OCI-LY1 (cell line): ENCODE results near the gene RASL10B.

Experiments used
- H2AFZ ChIP-seq: fragments of 200-600 bp; sonication (generic), shearing (Covaris generic); 2 replicates; pipeline ENCODE4 v1.6.0; 2014; ENCODE audit warnings: antibody characterized with exemption, mild to moderate bottlenecking, low read length
- H3F3A ChIP-seq: fragments of 200-600 bp; sonication (generic), shearing (Covaris generic); 2 replicates; pipeline ENCODE4 v1.6.0; 2014; ENCODE audit warnings: mild to moderate bottlenecking, antibody characterized with exemption, low read length, moderate library complexity; ENCODE audit not compliant: insufficient read depth
- H3K27ac ChIP-seq: fragments of 200-600 bp; sonication (generic); 2 replicates; pipeline ENCODE4 v1.5.1; 2014; ENCODE audit warnings: low read length, mixed run types, mild to moderate bottlenecking, low read depth; ENCODE audit not compliant: poor library complexity, severe bottlenecking
- H3K27me3 ChIP-seq: fragments of 200-600 bp; sonication (generic); 2 replicates; pipeline ENCODE4 v1.6.0; 2014; ENCODE audit warnings: antibody characterized with exemption, mild to moderate bottlenecking, low read length, moderate library complexity; ENCODE audit not compliant: insufficient read depth
- H3K36me3 ChIP-seq: fragments of 200-600 bp; sonication (generic); 2 replicates; pipeline ENCODE4 v1.6.1; 2014; ENCODE audit warnings: mild to moderate bottlenecking, antibody characterized with exemption, low read length, moderate library complexity, mixed read lengths; ENCODE audit not compliant: insufficient read depth
- H3K4me1 ChIP-seq: fragments of 200-600 bp; sonication (generic); 2 replicates; pipeline ENCODE4 v1.5.1; 2014; ENCODE audit warnings: mild to moderate bottlenecking, low read length, moderate library complexity; ENCODE audit not compliant: insufficient read depth, severe bottlenecking
- H3K4me2 ChIP-seq: fragments of 200-600 bp; sonication (generic), shearing (Covaris generic); 2 replicates; pipeline ENCODE4 v1.6.1; 2014; ENCODE audit warnings: low read length
- H3K4me3 ChIP-seq: fragments of 200-600 bp; sonication (generic); 2 replicates; pipeline ENCODE4 v1.5.1; 2014; ENCODE audit warnings: low read length, low read depth, mild to moderate bottlenecking, mixed read lengths; ENCODE audit not compliant: poor library complexity, severe bottlenecking
- H3K79me2 ChIP-seq: fragments of 200-600 bp; shearing (Covaris generic); 2 replicates; pipeline ENCODE4 v1.6.1; 2016; ENCODE audit warnings: mixed run types, low read length, mixed read lengths; ENCODE audit not compliant: insufficient read depth
- H3K9ac ChIP-seq: fragments of 200-600 bp; sonication (generic), shearing (Covaris generic); 2 replicates; pipeline ENCODE4 v1.6.1; 2014; ENCODE audit warnings: mild to moderate bottlenecking, low read length, mixed read lengths
- H3K9me2 ChIP-seq: fragments of 200-600 bp; sonication (generic), shearing (Covaris generic); 2 replicates; pipeline ENCODE4 v1.6.1; 2014; ENCODE audit warnings: low read depth, mild to moderate bottlenecking, low read length, mixed read lengths
- H3K9me3 ChIP-seq: fragments of 200-600 bp; shearing (Covaris generic); 2 replicates; pipeline ENCODE4 v1.6.1; 2014; ENCODE audit warnings: low read length, mixed read lengths
- H4K20me1 ChIP-seq: fragments of 200-600 bp; sonication (generic), shearing (Covaris generic); 2 replicates; pipeline ENCODE4 v1.6.0; 2016; ENCODE audit warnings: mild to moderate bottlenecking, low read length; ENCODE audit not compliant: insufficient read depth
- CTCF ChIP-seq: fragments of 200-600 bp; sonication (generic), shearing (Covaris generic); IDR thresholded peaks from 2 replicates; pipeline ENCODE4 v1.5.1; 2017; ENCODE audit warnings: mild to moderate bottlenecking, antibody characterized with exemption, low read length, moderate library complexity, mixed read lengths
- EZH2 ChIP-seq: fragments of 200-600 bp; sonication (generic), shearing (Covaris generic); IDR thresholded peaks from 2 replicates; pipeline ENCODE4 v1.8.0; 2017; ENCODE audit warnings: borderline replicate concordance, mixed run types, mild to moderate bottlenecking, antibody characterized with exemption, low read length, moderate library complexity, mixed read lengths

The RASL10B gene

GRCh38 chr17:35764123-35764991 lies 32.9 kb downstream of the RASL10B start:
- Histone ChIP-seq H3K9ac (peak overlapping the region; percentile 64), H3K4me3 (peak overlapping the region; percentile 67), H3K9me2 (no peaks in the 10 kb centered on the region)

GRCh38 chr17:35765086-35765710 lies 33.8 kb downstream of the RASL10B start:
- Histone ChIP-seq H3K4me3 (peak overlapping the region; percentile 67), H3K79me2 (no peaks in the 10 kb centered on the region), H3K9me3 (no peaks in the 10 kb centered on the region), H3K36me3 (no peaks in the 10 kb centered on the region), H3F3A (no peaks in the 10 kb centered on the region), H3K9ac (peak overlapping the region; percentile 64; the same call in 1 of the 2 replicates), H3K27me3 (no peaks in the 10 kb centered on the region; the same call in 1 of the 2 replicates), H3K27ac (no peak overlapping the region), H3K4me2 (peak overlapping the region; percentile 78), H3K4me1 (peaks cover 6% of the 10 kb centered on the region), H3K9me2 (no peaks in the 10 kb centered on the region), H4K20me1 (no peaks in the 10 kb centered on the region), H2AFZ (no peak overlapping the region)
- TF ChIP-seq CTCF: no peak
- TF ChIP-seq EZH2: no peak

More at GRCh38 chr17:35764123-35764991, 32.9 kb downstream of the RASL10B start:
- Histone ChIP-seq H3K79me2 (no peaks in the 10 kb centered on the region), H3K4me2 (peak overlapping the region; percentile 78), H3F3A (no peaks in the 10 kb centered on the region), H2AFZ (0 out of 2 replicates have a peak overlapping the region, but pooled peaks have one; percentile 18), H3K36me3 (no peaks in the 10 kb centered on the region), H3K9me3 (no peaks in the 10 kb centered on the region), H3K4me1 (peaks cover 6% of the 10 kb centered on the region), H3K27me3 (no peaks in the 10 kb centered on the region; the same call in 1 of the 2 replicates), H4K20me1 (no peaks in the 10 kb centered on the region), H3K27ac (peak overlapping the region; percentile 12)
- TF ChIP-seq CTCF (peak; percentile 91), EZH2 (no peak)

DNA sequence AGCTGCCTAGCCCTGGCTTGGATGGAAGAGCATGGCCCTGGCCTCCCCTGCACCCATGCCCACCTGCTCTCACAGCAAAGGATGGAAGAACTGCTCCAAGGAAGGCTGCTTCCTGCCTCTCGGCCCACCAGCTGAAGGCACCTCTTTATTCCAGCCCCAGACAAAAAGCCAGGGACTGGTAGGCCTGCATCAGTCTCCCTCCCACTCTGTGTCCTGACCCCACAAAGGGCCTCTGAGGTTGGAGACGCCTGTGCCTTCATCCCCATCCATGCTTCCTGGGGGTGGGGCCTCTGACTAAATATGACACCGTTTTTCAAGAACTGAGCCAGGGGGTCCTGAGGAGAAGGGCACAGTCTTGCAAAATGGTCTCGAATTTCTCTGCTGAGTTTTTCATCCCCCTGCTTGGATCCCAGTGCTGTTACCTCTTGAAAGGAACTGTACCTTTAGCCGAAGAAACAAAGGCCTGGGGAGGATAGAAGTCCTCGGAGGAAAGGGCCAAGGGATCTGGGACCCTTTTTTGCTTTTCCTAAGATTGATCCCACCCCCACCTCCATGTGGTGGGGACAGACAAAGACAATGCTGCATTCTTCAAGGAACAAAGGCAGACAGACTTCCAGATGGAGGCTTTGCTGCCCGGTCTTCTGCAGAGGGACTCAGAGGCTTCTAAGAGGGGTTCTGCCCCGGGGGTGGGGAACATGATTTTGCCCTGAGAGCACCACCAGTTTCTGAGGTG lies 34.5 kb downstream of the RASL10B start:
- no peak overlapping the region for H3K4me2 ChIP-seq
- H3K27me3 ChIP-seq: no peaks in the 10 kb centered on the region; the same call in 1 of the 2 replicates
- H3K4me3 ChIP-seq: no peak overlapping the region
- no peaks in the 10 kb centered on the region for H3F3A ChIP-seq
- no peaks in the 10 kb centered on the region for H4K20me1 ChIP-seq
- H3K27ac ChIP-seq: no peak overlapping the region
- H3K9me3 ChIP-seq: no peaks in the 10 kb centered on the region
- H3K36me3 ChIP-seq: no peaks in the 10 kb centered on the region
- H3K4me1 ChIP-seq: peaks cover 6% of the 10 kb centered on the region
- H3K9me2 ChIP-seq: no peaks in the 10 kb centered on the region
- TF ChIP-seq CTCF: no peak
- TF ChIP-seq EZH2: no peak
- no peaks in the 10 kb centered on the region for H3K79me2 ChIP-seq
- no peak overlapping the region for H2AFZ ChIP-seq
- H3K9ac ChIP-seq: no peak overlapping the region
